HepG2 (cell line): ENCODE measurements around the gene OTC. TPM values are rescaled to one million over a fixed set of nuclear protein-coding genes. Genes with fewer than 3 reads are reported as not detected.
A peak's percentile ranks its signal among the peaks of the same experiment; 100 is the strongest.

ENCODE experiments used
- AGO1 ChIP-seq: fragments of 200-400 bp; formaldehyde crosslinking; IDR thresholded peaks from 2 replicates; pipeline ENCODE4 v1.6.1; 2017; ENCODE audit warnings: mild to moderate bottlenecking, low read depth, low read length, moderate library complexity; ENCODE audit not compliant: poor library complexity, severe bottlenecking
- ESRRA ChIP-seq: sonication (generic); formaldehyde crosslinking; IDR thresholded peaks from 2 replicates; pipeline ENCODE4 v1.5.1; 2020; ENCODE audit warnings: mild to moderate bottlenecking, low read depth, missing genetic modification reagents
- HNF4G ChIP-seq, 2 experiments: sonication (generic) in 1 of 2; formaldehyde crosslinking in 1 of 2; IDR thresholded peaks; 2 replicates each; pipeline versions ENCODE4 v1.4.0 to v1.6.1; 2011 to 2020; ENCODE audit warnings: borderline replicate concordance in 2 of 2, low read depth in 2 of 2, mild to moderate bottlenecking in 2 of 2, low read length in 1 of 2, missing genetic modification reagents in 1 of 2, moderate library complexity in 1 of 2
- JARID2 ChIP-seq: sonication (generic); formaldehyde crosslinking; IDR thresholded peaks from 2 replicates; pipeline ENCODE4 v1.8.1; 2023; ENCODE audit warnings: missing genetic modification reagents, inconsistent platforms; ENCODE audit not compliant: insufficient replicate concordance
- KDM5A ChIP-seq: fragments of 200-600 bp; sonication (generic); IDR thresholded peaks from 2 replicates; pipeline ENCODE4 v1.7.0; 2018; ENCODE audit warnings: antibody characterized with exemption, mild to moderate bottlenecking, low read length, borderline replicate concordance
- NFYB ChIP-seq: sonication (generic); formaldehyde crosslinking; IDR thresholded peaks from 2 replicates; pipeline ENCODE4 v1.4.0; 2020; ENCODE audit warnings: missing genetic modification reagents
- PRMT3 ChIP-seq: sonication (generic); formaldehyde crosslinking; IDR thresholded peaks from 2 replicates; pipeline ENCODE4 v1.8.1; 2022; ENCODE audit warnings: low read depth, mild to moderate bottlenecking, moderate library complexity, missing genetic modification reagents, borderline replicate concordance
- TBX2 ChIP-seq: sonication (generic); formaldehyde crosslinking; IDR thresholded peaks from 2 replicates; pipeline ENCODE4 v1.5.0; 2020; ENCODE audit warnings: missing genetic modification reagents, mild to moderate bottlenecking, borderline replicate concordance
- ZNF180 ChIP-seq: sonication (generic); formaldehyde crosslinking; IDR thresholded peaks from 2 replicates; pipeline ENCODE4 v1.4.0; 2020; ENCODE audit warnings: low read depth, missing genetic modification reagents, borderline replicate concordance
- ZNF572 ChIP-seq: sonication (generic); formaldehyde crosslinking; IDR thresholded peaks from 2 replicates; pipeline ENCODE4 v1.5.1; 2020; ENCODE audit warnings: mild to moderate bottlenecking, missing genetic modification reagents
- polyA plus RNA-seq, 8 experiments: library from polyadenylated mRNA; depleted of rRNA in 3 of 8; stranded (reverse) in 7 of 8; unstranded in 1 of 8; fragments of >200 nt; fragmentation: Illumina TruSeq in 4 of 8; extraction: Trizol in 4 of 8; gene quantifications; 2 replicates each; pipeline versions ENCODE4 v1.2.1 to v1.2.3, GENCODE V29; 2011 to 2016; ENCODE audit warnings: low read depth in 4 of 8, missing spikeins in 1 of 8, mixed read lengths in 1 of 8; ENCODE audit not compliant: insufficient read depth in 1 of 8
- total RNA-seq, 5 experiments: library from RNA; depleted of rRNA; stranded (reverse); fragments of >200 nt; fragmentation: Illumina TruSeq; extraction: Trizol; gene quantifications; 2 replicates each; pipeline ENCODE4 v1.2.3, GENCODE V29; 2016; ENCODE audit warnings: low read depth in 1 of 5
- TF ChIP-seq, protein P1 (sequence below): sonication (generic); formaldehyde crosslinking; conservative IDR thresholded peaks from 2 replicates; pipeline ENCODE4 v1.8.0; 2022; ENCODE audit warnings: low read depth, missing genetic modification reagents
- TF ChIP-seq, protein P2 (sequence below): sonication (generic); formaldehyde crosslinking; IDR thresholded peaks from 2 replicates; pipeline ENCODE4 v1.8.1; 2023; ENCODE audit warnings: mild to moderate bottlenecking, missing genetic modification reagents
- TF ChIP-seq, protein P3 (sequence below): sonication (generic); formaldehyde crosslinking; IDR thresholded peaks from 2 replicates; pipeline ENCODE4 v1.9.0; 2021; ENCODE audit warnings: mild to moderate bottlenecking, missing genetic modification reagents
- TF ChIP-seq, protein P4 (sequence below): sonication (generic); formaldehyde crosslinking; IDR thresholded peaks from 2 replicates; pipeline ENCODE4 v1.5.0; 2020; ENCODE audit warnings: missing genetic modification reagents, mild to moderate bottlenecking, borderline replicate concordance

OTC gene
- total and polyA plus RNA-seq, 2 of the 13 experiments (the other 11 are each of a cell fraction or from before 2014, with no cell fraction given): 0.04 to 1.8 TPM

DNA sequence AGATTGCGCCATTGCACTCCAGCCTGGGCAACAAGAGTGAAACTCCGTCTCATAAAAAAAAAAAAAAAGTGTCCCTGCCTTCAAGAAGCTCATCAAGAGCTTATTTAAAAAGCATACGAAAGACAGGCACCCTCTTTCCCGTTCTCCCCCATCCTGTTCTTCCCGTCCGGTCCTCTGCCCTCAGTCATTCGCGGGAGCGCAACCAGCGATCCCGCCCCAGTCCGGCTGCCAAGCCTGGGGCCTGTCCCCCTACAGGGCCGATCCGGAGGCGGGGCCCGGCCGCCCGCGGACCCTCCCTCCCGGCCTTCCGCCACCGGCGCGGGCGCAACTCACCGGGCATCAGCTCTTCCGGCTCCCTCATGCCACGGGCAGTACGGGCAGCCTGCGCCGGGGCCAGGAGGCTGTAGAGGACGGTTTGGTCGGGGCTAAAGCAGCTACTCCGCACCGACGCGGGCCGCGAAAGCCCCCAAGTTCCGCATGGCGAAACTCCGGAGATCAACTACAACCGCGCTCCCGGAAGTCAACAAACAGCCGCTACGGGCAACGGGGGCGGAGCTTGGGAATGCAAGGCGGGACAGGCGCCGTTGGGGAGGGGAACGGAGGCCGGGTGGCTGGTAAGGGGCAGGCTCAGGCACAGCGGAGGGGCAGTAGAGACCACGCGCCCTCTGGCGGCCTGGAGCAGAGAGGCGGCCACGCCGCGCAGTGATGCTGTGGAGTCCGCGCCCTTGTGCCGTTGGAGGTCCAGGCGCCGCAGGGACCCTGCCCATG lies 25.2 kb upstream of the OTC start, which contains the start of gene RPGR (continued):
- no peak for TF ChIP-seq ZNF180
- TF ChIP-seq JARID2 (CRISPR knock-in tag): no peak
- TF ChIP-seq AGO1: no peak
- TF ChIP-seq, protein P1, sequence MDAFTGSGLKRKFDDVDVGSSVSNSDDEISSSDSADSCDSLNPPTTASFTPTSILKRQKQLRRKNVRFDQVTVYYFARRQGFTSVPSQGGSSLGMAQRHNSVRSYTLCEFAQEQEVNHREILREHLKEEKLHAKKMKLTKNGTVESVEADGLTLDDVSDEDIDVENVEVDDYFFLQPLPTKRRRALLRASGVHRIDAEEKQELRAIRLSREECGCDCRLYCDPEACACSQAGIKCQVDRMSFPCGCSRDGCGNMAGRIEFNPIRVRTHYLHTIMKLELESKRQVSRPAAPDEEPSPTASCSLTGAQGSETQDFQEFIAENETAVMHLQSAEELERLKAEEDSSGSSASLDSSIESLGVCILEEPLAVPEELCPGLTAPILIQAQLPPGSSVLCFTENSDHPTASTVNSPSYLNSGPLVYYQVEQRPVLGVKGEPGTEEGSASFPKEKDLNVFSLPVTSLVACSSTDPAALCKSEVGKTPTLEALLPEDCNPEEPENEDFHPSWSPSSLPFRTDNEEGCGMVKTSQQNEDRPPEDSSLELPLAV (CRISPR knock-in tag): no peak
- TF ChIP-seq, protein P2, sequence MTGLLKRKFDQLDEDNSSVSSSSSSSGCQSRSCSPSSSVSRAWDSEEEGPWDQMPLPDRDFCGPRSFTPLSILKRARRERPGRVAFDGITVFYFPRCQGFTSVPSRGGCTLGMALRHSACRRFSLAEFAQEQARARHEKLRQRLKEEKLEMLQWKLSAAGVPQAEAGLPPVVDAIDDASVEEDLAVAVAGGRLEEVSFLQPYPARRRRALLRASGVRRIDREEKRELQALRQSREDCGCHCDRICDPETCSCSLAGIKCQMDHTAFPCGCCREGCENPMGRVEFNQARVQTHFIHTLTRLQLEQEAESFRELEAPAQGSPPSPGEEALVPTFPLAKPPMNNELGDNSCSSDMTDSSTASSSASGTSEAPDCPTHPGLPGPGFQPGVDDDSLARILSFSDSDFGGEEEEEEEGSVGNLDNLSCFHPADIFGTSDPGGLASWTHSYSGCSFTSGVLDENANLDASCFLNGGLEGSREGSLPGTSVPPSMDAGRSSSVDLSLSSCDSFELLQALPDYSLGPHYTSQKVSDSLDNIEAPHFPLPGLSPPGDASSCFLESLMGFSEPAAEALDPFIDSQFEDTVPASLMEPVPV: no peak; the same call in 1 of the 2 replicates
- no peak for TF ChIP-seq PRMT3 (CRISPR knock-in tag)
- TF ChIP-seq, protein P3, sequence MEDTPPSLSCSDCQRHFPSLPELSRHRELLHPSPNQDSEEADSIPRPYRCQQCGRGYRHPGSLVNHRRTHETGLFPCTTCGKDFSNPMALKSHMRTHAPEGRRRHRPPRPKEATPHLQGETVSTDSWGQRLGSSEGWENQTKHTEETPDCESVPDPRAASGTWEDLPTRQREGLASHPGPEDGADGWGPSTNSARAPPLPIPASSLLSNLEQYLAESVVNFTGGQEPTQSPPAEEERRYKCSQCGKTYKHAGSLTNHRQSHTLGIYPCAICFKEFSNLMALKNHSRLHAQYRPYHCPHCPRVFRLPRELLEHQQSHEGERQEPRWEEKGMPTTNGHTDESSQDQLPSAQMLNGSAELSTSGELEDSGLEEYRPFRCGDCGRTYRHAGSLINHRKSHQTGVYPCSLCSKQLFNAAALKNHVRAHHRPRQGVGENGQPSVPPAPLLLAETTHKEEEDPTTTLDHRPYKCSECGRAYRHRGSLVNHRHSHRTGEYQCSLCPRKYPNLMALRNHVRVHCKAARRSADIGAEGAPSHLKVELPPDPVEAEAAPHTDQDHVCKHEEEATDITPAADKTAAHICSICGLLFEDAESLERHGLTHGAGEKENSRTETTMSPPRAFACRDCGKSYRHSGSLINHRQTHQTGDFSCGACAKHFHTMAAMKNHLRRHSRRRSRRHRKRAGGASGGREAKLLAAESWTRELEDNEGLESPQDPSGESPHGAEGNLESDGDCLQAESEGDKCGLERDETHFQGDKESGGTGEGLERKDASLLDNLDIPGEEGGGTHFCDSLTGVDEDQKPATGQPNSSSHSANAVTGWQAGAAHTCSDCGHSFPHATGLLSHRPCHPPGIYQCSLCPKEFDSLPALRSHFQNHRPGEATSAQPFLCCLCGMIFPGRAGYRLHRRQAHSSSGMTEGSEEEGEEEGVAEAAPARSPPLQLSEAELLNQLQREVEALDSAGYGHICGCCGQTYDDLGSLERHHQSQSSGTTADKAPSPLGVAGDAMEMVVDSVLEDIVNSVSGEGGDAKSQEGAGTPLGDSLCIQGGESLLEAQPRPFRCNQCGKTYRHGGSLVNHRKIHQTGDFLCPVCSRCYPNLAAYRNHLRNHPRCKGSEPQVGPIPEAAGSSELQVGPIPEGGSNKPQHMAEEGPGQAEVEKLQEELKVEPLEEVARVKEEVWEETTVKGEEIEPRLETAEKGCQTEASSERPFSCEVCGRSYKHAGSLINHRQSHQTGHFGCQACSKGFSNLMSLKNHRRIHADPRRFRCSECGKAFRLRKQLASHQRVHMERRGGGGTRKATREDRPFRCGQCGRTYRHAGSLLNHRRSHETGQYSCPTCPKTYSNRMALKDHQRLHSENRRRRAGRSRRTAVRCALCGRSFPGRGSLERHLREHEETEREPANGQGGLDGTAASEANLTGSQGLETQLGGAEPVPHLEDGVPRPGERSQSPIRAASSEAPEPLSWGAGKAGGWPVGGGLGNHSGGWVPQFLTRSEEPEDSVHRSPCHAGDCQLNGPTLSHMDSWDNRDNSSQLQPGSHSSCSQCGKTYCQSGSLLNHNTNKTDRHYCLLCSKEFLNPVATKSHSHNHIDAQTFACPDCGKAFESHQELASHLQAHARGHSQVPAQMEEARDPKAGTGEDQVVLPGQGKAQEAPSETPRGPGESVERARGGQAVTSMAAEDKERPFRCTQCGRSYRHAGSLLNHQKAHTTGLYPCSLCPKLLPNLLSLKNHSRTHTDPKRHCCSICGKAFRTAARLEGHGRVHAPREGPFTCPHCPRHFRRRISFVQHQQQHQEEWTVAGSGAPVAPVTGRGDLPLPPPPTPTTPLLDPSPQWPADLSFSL (CRISPR knock-in tag): no peak
- no peak for TF ChIP-seq ESRRA
- TF ChIP-seq, protein P4, sequence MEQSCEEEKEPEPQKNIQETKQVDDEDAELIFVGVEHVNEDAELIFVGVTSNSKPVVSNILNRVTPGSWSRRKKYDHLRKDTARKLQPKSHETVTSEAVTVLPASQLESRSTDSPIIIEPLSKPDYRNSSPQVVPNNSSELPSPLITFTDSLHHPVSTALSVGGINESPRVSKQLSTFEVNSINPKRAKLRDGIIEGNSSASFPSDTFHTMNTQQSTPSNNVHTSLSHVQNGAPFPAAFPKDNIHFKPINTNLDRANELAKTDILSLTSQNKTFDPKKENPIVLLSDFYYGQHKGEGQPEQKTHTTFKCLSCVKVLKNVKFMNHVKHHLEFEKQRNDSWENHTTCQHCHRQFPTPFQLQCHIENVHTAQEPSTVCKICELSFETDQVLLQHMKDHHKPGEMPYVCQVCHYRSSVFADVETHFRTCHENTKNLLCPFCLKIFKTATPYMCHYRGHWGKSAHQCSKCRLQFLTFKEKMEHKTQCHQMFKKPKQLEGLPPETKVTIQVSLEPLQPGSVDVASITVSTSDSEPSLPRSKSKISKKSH (CRISPR knock-in tag): no peak
- TF ChIP-seq HNF4G (IDR thresholded peaks at IDR 0.05; ENCODE audit: borderline replicate concordance, low read depth, low read length): no peak
- no peak; the same call in 1 of the 2 replicates for TF ChIP-seq HNF4G (CRISPR knock-in tag; IDR thresholded peaks at IDR 0.05; ENCODE audit: borderline replicate concordance, low read depth)
- 0 out of 2 replicates have a peak, but pooled peaks have one; percentile 73 for TF ChIP-seq ZNF572 (CRISPR knock-in tag)
- TF ChIP-seq TBX2 (CRISPR knock-in tag): peak; percentile 50; the same call in 1 of the 2 replicates
- no peak; the same call in 1 of the 2 replicates for TF ChIP-seq NFYB (CRISPR knock-in tag)
- no peak; the same call in 1 of the 2 replicates for TF ChIP-seq KDM5A
